GM18519 (cell line): Measurements from ENCODE around the gene AFF3.

ENCODE experiments used
- ATAC-seq: cut with Tn5 transposase; IDR thresholded peaks from one replicate; pipeline ENCODE4 v1.9.1; 2021; ENCODE audit warnings: mild to moderate bottlenecking, moderate library complexity; ENCODE audit not compliant: unreplicated experiment, low FRiP score

Gene AFF3

DNA sequence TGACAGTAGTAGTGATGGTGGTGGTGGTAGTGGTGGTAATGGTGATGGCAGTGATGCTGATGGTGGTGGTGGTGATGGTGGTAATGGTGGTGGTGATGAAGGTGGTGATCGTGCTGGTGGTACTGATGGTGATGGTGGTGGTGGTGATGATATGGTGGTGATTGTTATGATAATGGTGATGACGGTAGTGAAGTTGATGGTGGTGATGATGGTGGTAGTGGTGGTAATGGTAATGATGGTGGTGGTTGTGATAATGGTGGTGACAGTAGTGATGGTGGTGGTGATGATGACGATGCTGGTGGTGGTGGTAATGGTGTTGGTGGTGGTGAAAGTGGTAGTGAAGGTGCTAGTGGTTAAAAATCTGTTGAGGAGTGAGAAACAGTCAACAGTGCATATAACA, 125.6 kb downstream of the AFF3 start:
- no peak for ATAC-seq

GRCh38 chr2:100015849-100016248, 126.5 kb downstream of the AFF3 start:
- ATAC-seq, result no peak

GRCh38 chr2:100013892-100014677, 128.3 kb downstream of the AFF3 start:
- no peak for ATAC-seq

GRCh38 chr2:100012561-100012960, 129.8 kb downstream of the AFF3 start:
- ATAC-seq, result no peak

DNA sequence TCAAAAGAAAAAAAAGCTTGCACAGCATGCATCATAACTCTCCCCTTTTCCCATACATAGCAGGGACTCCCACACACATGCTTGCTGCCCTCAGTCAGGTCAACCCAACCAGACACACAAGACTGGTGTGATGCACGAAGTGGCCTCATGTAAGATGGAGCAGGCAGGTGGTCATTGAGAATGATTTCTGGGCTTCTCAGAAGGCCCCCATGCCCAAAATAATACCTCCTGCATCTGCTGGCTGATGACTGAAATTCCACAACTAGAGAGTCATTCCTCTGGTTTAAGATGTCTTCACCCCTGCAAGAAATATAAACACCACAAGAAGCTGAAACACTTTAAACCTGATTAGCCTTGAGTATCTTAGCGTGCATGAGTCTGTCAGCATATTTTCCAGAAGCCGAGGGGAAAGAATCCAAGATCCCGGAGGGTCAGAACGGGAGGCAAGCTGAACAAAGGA, 131.1 kb downstream of the AFF3 start:
- ATAC-seq, result no peak

- ATAC-seq, result no peak
Observed at GRCh38 chr2:100010606-100011005, 131.8 kb downstream of the AFF3 start.

GRCh38 chr2:100009743-100010142, 132.6 kb downstream of the AFF3 start:
- ATAC-seq, result no peak

DNA sequence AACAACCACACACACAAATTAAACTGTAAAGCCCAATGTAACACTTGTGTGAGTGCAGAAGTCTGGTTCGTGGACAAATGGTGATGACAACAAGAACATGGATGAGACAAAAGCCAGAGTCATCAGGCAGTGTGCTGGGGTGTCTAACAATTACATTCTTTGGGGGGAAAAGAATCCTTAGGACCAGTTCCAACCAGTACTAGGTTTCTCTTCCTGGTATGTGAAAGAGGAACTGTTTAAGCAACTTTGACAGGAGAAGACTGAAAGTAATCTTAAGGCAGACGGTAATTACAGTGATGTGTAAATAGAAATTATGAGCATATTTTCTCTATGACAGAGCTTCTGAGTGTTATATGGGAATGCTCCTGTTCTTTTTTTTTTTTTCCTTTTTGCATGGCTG, 133.4 kb downstream of the AFF3 start:
- ATAC-seq, result no peak

DNA sequence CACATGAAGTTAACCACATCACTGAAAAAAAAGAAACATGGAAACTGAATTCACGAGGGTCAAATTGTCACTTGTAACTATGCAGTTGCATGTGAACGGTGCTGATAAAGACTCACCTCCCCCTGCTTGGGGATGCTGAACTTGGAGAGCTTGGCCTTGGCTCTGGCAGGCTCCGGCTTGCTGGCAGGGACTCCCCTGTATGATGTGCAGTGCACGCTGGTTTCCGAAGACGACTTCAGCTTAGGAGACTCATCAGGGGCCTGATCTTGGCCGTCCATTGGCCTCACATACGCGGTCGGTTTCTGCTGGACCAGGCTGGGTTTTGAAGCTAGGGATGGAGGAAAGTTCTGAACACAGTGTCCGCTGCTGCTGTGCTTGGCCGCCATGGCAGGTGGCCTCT, 135.9 kb downstream of the AFF3 start:
- ATAC-seq, result no peak

GRCh38 chr2:100004959-100005387, 137.4 kb downstream of the AFF3 start:
- no peak for ATAC-seq

DNA sequence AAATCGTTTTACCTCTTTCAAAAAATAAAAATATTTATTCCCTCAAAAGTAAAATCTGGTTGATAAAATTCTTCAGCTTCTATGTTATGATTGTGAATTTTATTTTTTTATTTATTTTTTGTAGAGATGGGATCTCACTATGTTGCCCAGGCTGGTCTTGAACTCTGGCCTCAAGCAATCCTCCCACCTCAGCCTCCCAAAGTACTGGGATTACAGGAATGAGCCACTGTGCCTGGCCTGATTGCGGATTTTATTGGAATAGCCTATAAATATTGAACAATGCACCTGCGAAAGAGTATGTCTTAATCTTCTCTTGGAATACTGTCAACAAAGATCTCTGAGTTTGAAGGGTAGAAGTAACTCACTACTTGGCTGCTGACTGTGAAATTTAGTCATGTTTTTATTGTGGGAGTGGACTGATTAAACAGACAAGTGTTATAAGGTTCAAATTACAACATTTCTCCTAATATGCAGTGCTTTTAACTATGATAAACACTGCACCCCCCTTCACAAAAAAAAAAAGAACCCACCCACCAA, 138.0 kb downstream of the AFF3 start:
- ATAC-seq, result no peak

- ATAC-seq, result no peak
Observed at GRCh38 chr2:100002059-100002458, 140.3 kb downstream of the AFF3 start.

DNA sequence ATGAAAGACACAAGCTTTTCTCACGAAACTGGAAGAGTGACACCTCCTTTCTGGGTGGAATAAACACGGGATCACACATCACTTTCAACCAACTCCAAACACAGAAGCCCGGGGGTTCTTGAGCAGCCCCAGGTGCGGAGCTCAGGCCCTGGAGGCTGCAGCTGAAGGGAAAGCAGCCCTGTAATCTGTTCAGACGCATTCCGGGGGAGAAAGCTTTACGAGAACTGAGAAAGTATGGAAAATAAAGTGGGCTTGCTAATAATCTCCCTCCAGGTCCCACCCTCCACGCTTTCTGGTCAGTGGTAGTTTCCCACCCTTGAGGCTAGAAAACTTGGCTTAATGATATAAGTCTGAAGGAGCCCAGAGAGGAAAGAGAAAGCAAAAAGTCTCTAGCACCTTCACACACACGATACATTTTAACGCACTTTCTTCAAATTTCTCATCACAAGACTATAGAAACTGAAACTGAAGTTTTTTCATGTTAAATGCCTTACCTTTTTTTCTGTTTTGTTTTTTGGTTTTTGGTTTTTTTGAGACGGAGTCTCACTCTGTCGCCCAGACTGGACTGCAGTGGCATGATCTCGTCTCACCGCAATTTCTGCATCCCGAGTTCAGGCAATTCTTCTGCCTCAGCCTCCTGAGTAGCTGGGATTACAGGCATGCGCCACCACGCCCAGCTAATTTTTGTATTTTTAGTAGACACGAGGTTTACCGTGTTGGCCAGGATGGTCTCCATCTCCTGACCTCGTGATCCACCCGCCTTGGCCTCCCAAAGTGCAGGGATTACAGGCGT, 141.3 kb downstream of the AFF3 start:
- ATAC-seq, result no peak

- no peak for ATAC-seq
Observed at GRCh38 chr2:99998651-99999320, 143.6 kb downstream of the AFF3 start.

- no peak for ATAC-seq
Observed at GRCh38 chr2:99989905-99990304, 152.5 kb downstream of the AFF3 start.

DNA sequence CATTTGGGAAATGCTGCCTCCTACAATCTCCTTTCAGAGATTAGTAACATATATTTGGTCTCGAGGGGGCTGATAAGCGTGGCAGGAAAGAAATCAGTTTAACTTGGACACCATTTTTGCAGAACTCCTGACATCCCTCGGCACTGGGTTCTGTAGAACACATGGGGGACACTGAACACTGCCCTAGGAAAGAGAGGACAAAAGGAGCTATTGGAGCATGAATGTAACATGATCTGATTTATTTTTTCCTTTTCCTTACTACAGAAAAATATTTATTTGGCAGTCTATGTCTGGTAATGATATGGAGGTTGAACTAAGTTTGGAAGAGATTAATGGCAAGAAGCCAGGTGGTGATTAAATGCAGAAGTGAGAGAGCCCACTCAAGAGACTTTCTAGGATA, 153.8 kb downstream of the AFF3 start:
- no peak for ATAC-seq

DNA sequence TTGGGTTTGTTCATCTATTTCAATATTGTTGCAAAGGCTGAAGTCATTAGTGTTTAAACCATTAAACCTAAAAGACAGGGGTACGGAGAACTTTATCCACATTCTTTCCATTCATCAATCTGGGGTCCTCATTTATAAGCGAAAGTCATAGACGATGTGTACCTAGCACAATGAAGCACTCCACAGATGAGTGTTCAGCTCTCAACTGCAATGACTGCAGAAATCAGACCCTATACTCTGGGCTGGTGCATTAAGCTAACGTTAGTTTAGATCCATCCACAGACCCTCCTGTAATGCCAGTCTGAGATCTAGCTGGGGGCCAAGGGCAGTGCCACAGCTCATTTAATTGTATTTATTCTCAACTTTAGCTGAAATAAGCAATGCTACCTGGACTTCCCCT, 155.2 kb downstream of the AFF3 start:
- ATAC-seq, result no peak

GRCh38 chr2:99984799-99985515, 157.4 kb downstream of the AFF3 start:
- ATAC-seq, result no peak

DNA sequence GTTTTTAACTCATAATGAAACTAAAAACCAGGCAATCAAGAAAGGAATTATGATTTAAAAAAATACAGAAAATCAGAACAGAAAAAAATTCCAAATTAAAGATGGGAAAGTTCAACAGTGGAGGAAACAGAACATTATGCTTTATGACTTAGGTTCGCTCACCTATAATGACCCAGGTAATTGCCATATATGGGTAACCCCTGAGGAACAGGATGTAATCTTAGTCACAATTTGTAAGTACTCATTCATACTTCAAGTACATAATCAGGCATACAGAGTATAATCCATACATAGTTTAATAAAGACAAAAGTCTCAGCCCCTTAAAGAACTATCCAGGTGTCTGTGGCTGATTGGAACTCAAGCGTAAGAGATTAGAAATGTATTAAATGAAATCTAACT, 159.6 kb downstream of the AFF3 start:
- no peak for ATAC-seq

DNA sequence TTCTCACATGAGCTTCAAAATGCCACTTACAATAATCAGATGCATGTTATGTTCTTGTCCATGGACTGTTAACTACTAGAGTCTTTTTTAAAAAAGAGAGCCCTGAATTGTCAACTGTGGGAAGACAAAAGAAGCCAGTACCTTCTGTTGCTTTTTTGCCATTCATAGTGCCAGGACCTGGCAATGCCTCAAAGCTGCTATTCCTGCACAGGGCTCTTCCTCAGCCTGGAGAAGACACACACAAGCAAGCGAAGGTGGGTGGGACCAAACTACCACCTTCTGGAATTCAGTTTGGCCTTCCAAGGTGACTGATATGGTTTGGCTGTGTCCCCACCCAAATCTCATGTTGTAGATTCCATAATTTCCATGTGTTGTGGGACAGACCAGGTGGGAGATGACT, 160.6 kb downstream of the AFF3 start:
- no peak for ATAC-seq
